Hepatocyte (in vitro differentiated cells): ENCODE results near the gene SLC43A1. TPM values are rescaled to one million over a fixed set of nuclear protein-coding genes. Genes with fewer than 3 reads are reported as not detected.

Experiments
- DNase-seq: peaks from one replicate; pipeline ENCODE4 v3.0.0-alpha.2; 2016; ENCODE audit warnings: low spot score
- H2AFZ ChIP-seq: fragments of 200-600 bp; sonication (generic); 2 replicates; pipeline ENCODE4 v1.6.0; 2016; ENCODE audit warnings: antibody characterized with exemption, mild to moderate bottlenecking
- H3K27ac ChIP-seq: fragments of 200-600 bp; sonication (generic); 2 replicates; pipeline ENCODE4 v1.5.1; 2016; ENCODE audit warnings: mild to moderate bottlenecking
- H3K27me3 ChIP-seq: fragments of 200-600 bp; sonication (generic); 2 replicates; pipeline ENCODE4 v1.6.1; 2016
- H3K36me3 ChIP-seq: fragments of 200-600 bp; sonication (generic); replicated peaks from 2 replicates; pipeline ENCODE4 v1.5.1; 2016; ENCODE audit warnings: low read depth; ENCODE audit not compliant: insufficient read depth
- H3K4me1 ChIP-seq: fragments of 200-600 bp; sonication (generic); 2 replicates; pipeline ENCODE4 v1.5.1; 2016; ENCODE audit warnings: mild to moderate bottlenecking, moderate library complexity; ENCODE audit not compliant: insufficient read depth
- H3K4me2 ChIP-seq: fragments of 200-600 bp; sonication (generic); 2 replicates; pipeline ENCODE4 v1.6.0; 2016
- H3K4me3 ChIP-seq: fragments of 200-600 bp; sonication (generic); 2 replicates; pipeline ENCODE4 v1.5.1; 2016; ENCODE audit warnings: mild to moderate bottlenecking
- H3K79me2 ChIP-seq: fragments of 200-600 bp; sonication (generic); 2 replicates; pipeline ENCODE4 v1.6.0; 2017; ENCODE audit warnings: mild to moderate bottlenecking
- H3K9me2 ChIP-seq: fragments of 200-600 bp; sonication (generic); replicated peaks from 2 replicates; pipeline ENCODE4 v1.6.0; 2017; ENCODE audit warnings: mild to moderate bottlenecking; ENCODE audit not compliant: insufficient read depth
- H3K9me3 ChIP-seq: fragments of 200-600 bp; sonication (generic); 2 replicates; pipeline ENCODE4 v1.5.1; 2016; ENCODE audit warnings: low read depth, mild to moderate bottlenecking
- H4K20me1 ChIP-seq: fragments of 200-600 bp; sonication (generic); 2 replicates; pipeline ENCODE4 v1.6.0; 2016; ENCODE audit warnings: mild to moderate bottlenecking; ENCODE audit not compliant: insufficient read depth, poor library complexity, severe bottlenecking
- CTCF ChIP-seq: fragments of 200-600 bp; sonication (generic); IDR thresholded peaks from 2 replicates; pipeline ENCODE4 v1.5.1; 2016; ENCODE audit warnings: antibody characterized with exemption, mild to moderate bottlenecking; ENCODE audit not compliant: poor library complexity
- EZH2 ChIP-seq: fragments of 200-600 bp; sonication (generic); IDR thresholded peaks from 2 replicates; pipeline ENCODE4 v1.6.1; 2016; ENCODE audit warnings: antibody characterized with exemption, mild to moderate bottlenecking, borderline replicate concordance
- EZH2phosphoT487 ChIP-seq: fragments of 200-600 bp; sonication (generic); IDR thresholded peaks from one replicate; pipeline ENCODE4 v1.6.1; 2018; ENCODE audit warnings: antibody characterized with exemption, mild to moderate bottlenecking, low read depth, moderate library complexity; ENCODE audit not compliant: unreplicated experiment, severe bottlenecking
- WGBS: methylation state at CpG from one replicate; pipeline ENCODE4 v1.1.6; 2016; ENCODE audit warnings: low lambda C conversion rate; ENCODE audit errors: missing lambda C conversion rate; 5-methylcytosine and 5-hydroxymethylcytosine counted together
- polyA plus RNA-seq: library from polyadenylated mRNA; unstranded; fragments of >200 nt; fragmentation: Nextera tagmentation; extraction: Ambion mirVana; gene quantifications from 2 replicates; pipeline ENCODE4 v1.2.1, GENCODE V29; 2016
- total RNA-seq: library from RNA; depleted of rRNA; stranded (reverse); fragments of >200 nt; gene quantifications from 2 replicates; pipeline ENCODE4 v1.2.3, GENCODE V29; 2014

The SLC43A1 gene
- total and polyA plus RNA-seq, 2 experiments from 2014 or later, result 39.5 to 40.4 TPM

- H3K79me2 ChIP-seq, result no peaks in the 10 kb centered on the region
- H3K9me2 ChIP-seq, result no peaks in the 10 kb centered on the region
- no peaks in the 10 kb centered on the region for H3K36me3 ChIP-seq
- H3K4me2 ChIP-seq, result no peak overlapping the region
- DNase-seq, result no peak
- peaks cover 5% of the 10 kb centered on the region for H3K4me1 ChIP-seq
- no peak for TF ChIP-seq CTCF
- no peak for TF ChIP-seq EZH2
- no peak for TF ChIP-seq EZH2phosphoT487
- H2AFZ ChIP-seq, result no peak overlapping the region
- no peaks in the 10 kb centered on the region for H3K9me3 ChIP-seq
- WGBS, result 93% methylated on average over 6 of the region's 6 CpGs
- no peak overlapping the region for H3K4me3 ChIP-seq
- H4K20me1 ChIP-seq, result no peaks in the 10 kb centered on the region
- H3K27me3 ChIP-seq, result peaks cover 4% of the 10 kb centered on the region
- H3K27ac ChIP-seq, result no peak overlapping the region
Measured at GRCh38 chr11:57511741-57512430, 3.6 kb downstream of the SLC43A1 start.

GRCh38 chr11:57508341-57509170 lies 6.9 kb downstream of the SLC43A1 start:
- Histone ChIP-seq H3K4me2 (no peak overlapping the region), H2AFZ (no peak overlapping the region), H3K27me3 (no peaks in the 10 kb centered on the region), H4K20me1 (no peaks in the 10 kb centered on the region), H3K9me3 (no peaks in the 10 kb centered on the region), H3K4me1 (no peaks in the 10 kb centered on the region), H3K27ac (no peak overlapping the region), H3K79me2 (no peaks in the 10 kb centered on the region), H3K4me3 (no peak overlapping the region), H3K9me2 (no peaks in the 10 kb centered on the region), H3K36me3 (no peaks in the 10 kb centered on the region)
- TF ChIP-seq CTCF (no peak), EZH2 (no peak)
- DNase-seq, result no peak
- WGBS, result 92% methylated on average over 7 of the region's 7 CpGs

GRCh38 chr11:57506522-57506921 lies 9.0 kb downstream of the SLC43A1 start:
- Histone ChIP-seq H3K4me1 (no peaks in the 10 kb centered on the region), H3K9me3 (no peaks in the 10 kb centered on the region), H3K36me3 (no peaks in the 10 kb centered on the region), H3K27ac (no peak overlapping the region), H2AFZ (no peak overlapping the region), H3K79me2 (no peaks in the 10 kb centered on the region), H3K9me2 (no peaks in the 10 kb centered on the region), H3K4me3 (no peak overlapping the region), H3K27me3 (no peaks in the 10 kb centered on the region), H4K20me1 (no peaks in the 10 kb centered on the region), H3K4me2 (no peak overlapping the region)
- DNase-seq, result no peak
- WGBS, result 94% methylated on average over 1 of the region's 1 CpG
- TF ChIP-seq EZH2 (no peak), CTCF (no peak), EZH2phosphoT487 (no peak)
